Nephron (organoid): ENCODE data around the gene SMIM28.
"Not testable (repeated sequence)": the region's sequence is repeated elsewhere in the genome, so short reads cannot be mapped to it uniquely, and the experiment has no call there.

Experiments used
- H3K27ac Mint-ChIP-seq, 3 experiments: 2 replicates each; pipeline ENCODE4 v1.8.0; 2020; ENCODE audit warnings: mixed read lengths in 3 of 3, mild to moderate bottlenecking in 2 of 3, moderate library complexity in 1 of 3
- H3K27me3 Mint-ChIP-seq: 2 replicates; pipeline ENCODE4 v1.8.0; 2021; ENCODE audit warnings: low read depth, mild to moderate bottlenecking, moderate library complexity, mixed read lengths
- H3K36me3 Mint-ChIP-seq: 2 replicates; pipeline ENCODE4 v1.8.0; 2020; ENCODE audit warnings: low read depth, mixed read lengths
- H3K4me1 Mint-ChIP-seq: 2 replicates; pipeline ENCODE4 v1.8.0; 2020; ENCODE audit warnings: mixed read lengths
- H3K4me3 Mint-ChIP-seq, 3 experiments: 2 replicates each; pipeline ENCODE4 v1.8.0; 2020; ENCODE audit warnings: mild to moderate bottlenecking in 3 of 3, mixed read lengths in 3 of 3, moderate library complexity in 2 of 3
- H3K9me3 Mint-ChIP-seq: 2 replicates; pipeline ENCODE4 v1.8.0; 2020; ENCODE audit warnings: mixed read lengths
- CTCF ChIP-seq, 3 experiments: fragments of 200-600 bp; sonication (generic); IDR thresholded peaks; one replicate each; pipeline ENCODE4 v1.5.0; 2021; ENCODE audit warnings: antibody characterized with exemption in 3 of 3; ENCODE audit not compliant: unreplicated experiment in 3 of 3

SMIM28 gene

GRCh38 chr6:138421089-138421488 lies 43.4 kb downstream of the SMIM28 start:
- Mint-ChIP-seq H3K9me3 (peaks cover 4% of the 10 kb centered on the region), H3K4me1 (no peaks in the 10 kb centered on the region), H3K36me3 (peaks cover 68% of the 10 kb centered on the region), H3K27ac (no peak overlapping the region), H3K4me3 (no peak overlapping the region), H3K27me3 (no peaks in the 10 kb centered on the region)
- no peak for TF ChIP-seq CTCF (IDR thresholded peaks at IDR 0.05; ENCODE audit: unreplicated experiment in 3 of 3)

DNA sequence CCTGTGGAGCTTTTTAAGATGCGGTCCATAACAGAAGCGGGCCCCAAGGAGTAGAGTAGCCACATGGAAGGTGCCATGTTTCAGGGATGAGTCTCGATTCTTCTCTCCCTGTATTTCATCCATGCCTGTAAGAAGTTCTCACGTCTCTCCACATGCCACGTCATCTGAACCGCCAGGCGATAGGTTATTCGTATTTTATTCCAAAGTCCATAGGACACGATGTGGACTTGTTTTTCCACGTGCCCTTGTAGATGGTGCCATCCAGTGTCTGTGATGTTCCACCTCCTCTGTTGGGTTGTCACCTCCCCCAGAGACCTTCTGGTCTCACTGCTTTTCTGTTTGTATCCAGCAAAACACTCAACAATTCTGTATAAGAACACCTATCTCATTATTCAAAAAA lies 43.9 kb downstream of the SMIM28 start:
- Mint-ChIP-seq H3K4me1 (no peaks in the 10 kb centered on the region), H3K27ac (no peak overlapping the region), H3K9me3 (peaks cover 4% of the 10 kb centered on the region), H3K27me3 (no peaks in the 10 kb centered on the region), H3K4me3 (no peak overlapping the region), H3K36me3 (peaks cover 62% of the 10 kb centered on the region)
- no peak for TF ChIP-seq CTCF (IDR thresholded peaks at IDR 0.05; ENCODE audit: unreplicated experiment in 3 of 3)

DNA sequence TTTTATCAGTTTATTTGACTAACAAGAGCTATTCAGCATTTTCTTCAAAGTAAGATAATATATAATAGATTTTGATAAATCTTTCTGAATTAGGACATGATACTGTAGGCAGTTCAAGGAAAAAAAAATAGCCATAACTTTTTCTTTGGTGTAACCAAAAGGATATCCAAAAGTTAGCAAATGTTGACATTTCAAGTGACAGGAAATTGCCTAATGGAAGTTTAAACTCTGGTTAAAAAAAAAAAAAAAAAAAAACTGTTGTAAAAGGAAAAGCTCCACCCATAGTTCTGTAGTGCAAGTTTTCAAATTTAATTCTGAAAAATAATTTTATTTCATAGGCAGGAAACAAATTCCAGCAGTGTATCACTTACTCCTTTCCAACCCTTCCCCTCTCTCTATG lies 45.2 kb downstream of the SMIM28 start:
- peaks cover 4% of the 10 kb centered on the region for H3K9me3 Mint-ChIP-seq
- TF ChIP-seq CTCF (IDR thresholded peaks at IDR 0.05; ENCODE audit: unreplicated experiment in 3 of 3) = no peak
- H3K27me3 Mint-ChIP-seq = no peaks in the 10 kb centered on the region
- H3K27ac Mint-ChIP-seq = no peak overlapping the region
- no peaks in the 10 kb centered on the region for H3K4me1 Mint-ChIP-seq
- H3K36me3 Mint-ChIP-seq = peaks cover 55% of the 10 kb centered on the region
- no peak overlapping the region for H3K4me3 Mint-ChIP-seq

DNA sequence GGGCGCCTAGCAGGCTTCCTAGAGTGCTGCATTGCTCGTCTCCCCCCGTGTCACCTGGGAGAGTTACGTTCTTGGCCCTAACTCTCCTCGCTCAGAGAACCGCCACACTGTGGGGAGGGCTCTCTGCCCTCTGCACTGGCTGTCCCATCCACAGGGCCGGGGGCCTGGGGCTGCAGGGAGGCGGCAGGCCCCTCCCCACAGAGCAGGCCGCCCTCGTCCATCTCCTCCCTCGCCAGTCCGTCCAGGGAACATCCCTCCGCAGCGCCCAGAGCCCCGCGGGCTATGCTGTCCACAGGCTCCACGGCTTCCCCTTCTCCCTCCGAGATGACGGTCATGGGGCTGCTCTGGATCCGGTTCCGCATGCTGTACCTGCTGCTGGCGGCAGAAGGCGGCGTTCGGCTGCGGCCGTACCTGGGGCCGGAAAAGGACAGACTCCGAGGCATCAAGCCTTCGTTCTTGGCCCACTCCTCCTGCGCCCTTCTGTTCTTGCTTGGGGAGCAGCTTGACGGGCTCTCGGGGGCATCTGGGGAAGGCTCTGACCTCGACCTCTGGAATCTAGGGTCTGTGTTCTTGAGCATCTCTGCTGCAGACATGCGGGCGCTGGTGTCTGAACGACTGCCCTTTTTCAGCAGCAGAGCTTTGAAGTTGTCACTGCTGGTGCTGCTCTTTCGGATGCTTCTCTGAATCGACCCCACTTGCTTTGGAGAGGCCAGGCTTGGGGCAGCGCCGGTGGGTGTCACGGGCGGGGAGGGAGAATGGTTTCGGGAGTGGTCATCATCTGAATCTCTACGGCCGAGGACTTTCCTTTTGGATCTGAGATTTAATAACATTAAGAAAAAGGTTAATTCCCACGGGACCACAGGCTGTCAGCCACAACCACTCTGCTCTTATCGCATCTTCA lies 46.5 kb downstream of the SMIM28 start:
- no peak overlapping the region for H3K4me3 Mint-ChIP-seq
- H3K27me3 Mint-ChIP-seq = no peaks in the 10 kb centered on the region
- H3K36me3 Mint-ChIP-seq = peaks cover 41% of the 10 kb centered on the region
- no peaks in the 10 kb centered on the region for H3K9me3 Mint-ChIP-seq
- H3K4me1 Mint-ChIP-seq = peaks cover 8% of the 10 kb centered on the region
- no peak for TF ChIP-seq CTCF (IDR thresholded peaks at IDR 0.05; ENCODE audit: unreplicated experiment in 3 of 3)
- H3K27ac Mint-ChIP-seq = no peak overlapping the region

GRCh38 chr6:138425256-138425655 lies 47.6 kb downstream of the SMIM28 start:
- peaks cover 33% of the 10 kb centered on the region for H3K36me3 Mint-ChIP-seq
- H3K4me1 Mint-ChIP-seq = peaks cover 18% of the 10 kb centered on the region
- peak overlapping the region in 1 of 3 experiments; percentile 4 for H3K27ac Mint-ChIP-seq
- not testable (repeated sequence) for H3K9me3 Mint-ChIP-seq, H3K4me3 Mint-ChIP-seq, H3K27me3 Mint-ChIP-seq

DNA sequence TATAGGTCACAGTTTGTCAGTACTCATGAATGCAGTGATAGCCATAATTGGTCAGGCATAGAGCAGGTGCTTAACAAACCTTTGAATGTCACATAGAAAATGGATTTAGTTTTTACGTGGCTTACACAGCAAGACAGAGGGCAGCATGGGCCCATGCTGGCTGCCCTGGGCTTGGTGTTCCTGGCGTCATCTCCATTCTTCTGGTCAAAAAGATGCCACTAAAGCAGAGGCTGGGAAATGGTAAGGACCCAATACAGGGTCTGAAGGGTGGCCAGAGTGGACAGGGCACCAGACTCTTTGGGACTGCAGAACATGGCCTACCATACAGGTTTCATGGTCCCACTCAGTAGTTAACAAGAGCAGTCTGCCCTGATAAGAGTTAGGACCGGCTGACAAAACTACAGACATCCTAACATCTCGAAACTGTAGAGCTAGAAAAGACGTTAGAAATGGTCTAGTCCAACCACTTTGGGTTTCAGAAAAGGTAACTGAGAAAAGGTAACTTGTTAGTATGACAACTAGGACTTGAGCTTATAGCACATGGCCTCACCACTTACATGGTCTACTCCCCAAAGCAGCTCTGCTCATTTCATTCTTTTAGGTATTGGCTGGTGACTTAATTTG lies 48.9 kb downstream of the SMIM28 start:
- no peak overlapping the region for H3K4me3 Mint-ChIP-seq
- TF ChIP-seq CTCF (IDR thresholded peaks at IDR 0.05; ENCODE audit: unreplicated experiment in 3 of 3) = no peak
- H3K9me3 Mint-ChIP-seq = no peaks in the 10 kb centered on the region
- no peaks in the 10 kb centered on the region for H3K27me3 Mint-ChIP-seq
- peaks cover 28% of the 10 kb centered on the region for H3K4me1 Mint-ChIP-seq
- H3K36me3 Mint-ChIP-seq = peaks cover 22% of the 10 kb centered on the region
- no peak overlapping the region for H3K27ac Mint-ChIP-seq
